ENCODE measurements around the gene NT5DC3. TPM values are rescaled to one million over a fixed set of nuclear protein-coding genes. Genes with fewer than 3 reads are reported as not detected.

Gene NT5DC3
- total and polyA plus RNA-seq, 5 donors from 2014 or later = 0.08 to 4.7 (median 0.89) TPM

GRCh38 chr12:103757248-103757647, 83.8 kb downstream of the NT5DC3 start:
- no peaks in the 10 kb centered on the region for H3K9me3 Mint-ChIP-seq
- no peaks in the 10 kb centered on the region for H3K4me1 ChIP-seq (ENCODE audit: control insufficient read depth, insufficient read depth, low read length, poor library complexity, severe bottlenecking)
- DNase-seq (no peak), ATAC-seq (ENCODE audit: low read depth in 2 of 2) (no peak)
- no peak overlapping the region for H3K4me3 Mint-ChIP-seq
- H3K36me3 ChIP-seq (ENCODE audit: control insufficient read depth, insufficient read depth, low read length) = no peaks in the 10 kb centered on the region
- H3K4me3 ChIP-seq (ENCODE audit: low read depth, low read length) = no peak overlapping the region
- no peaks in the 10 kb centered on the region for H3K36me3 Mint-ChIP-seq
- H3K9me3 ChIP-seq (ENCODE audit: control insufficient read depth in 2 of 2, low read length in 2 of 2) = no peaks in the 10 kb centered on the region
- no peak overlapping the region for H3K27ac ChIP-seq (ENCODE audit: insufficient read depth, low read length, poor library complexity, severe bottlenecking)
- H3K27ac Mint-ChIP-seq = no peak overlapping the region
- H3K27me3 Mint-ChIP-seq = no peaks in the 10 kb centered on the region
- peaks cover 0 to 3% (median 0%) of the 10 kb centered on the region in 4 donors for H3K4me1 Mint-ChIP-seq
- no peaks in the 10 kb centered on the region for H3K27me3 ChIP-seq (ENCODE audit: control insufficient read depth, insufficient read depth, low read length)

DNA sequence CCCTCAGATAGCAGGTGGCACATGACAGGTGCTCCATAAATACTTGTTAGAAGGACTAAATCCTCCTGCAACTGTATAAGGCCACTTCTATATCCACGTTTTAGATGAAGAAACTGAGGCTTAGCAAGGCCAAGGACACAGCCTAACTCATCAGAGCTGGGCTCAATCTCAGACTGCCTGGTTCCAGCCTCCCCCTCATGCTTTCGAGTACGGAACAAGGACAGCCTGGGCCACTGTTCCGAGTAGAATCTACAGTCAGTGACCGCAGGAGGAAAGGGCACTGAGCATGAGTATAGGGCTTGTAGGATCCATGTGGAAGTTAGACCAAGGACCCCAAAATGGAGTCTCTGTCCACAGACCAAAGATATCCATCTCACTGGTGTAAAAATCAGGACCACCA, 84.6 kb downstream of the NT5DC3 start:
- no peaks in the 10 kb centered on the region for H3K27me3 Mint-ChIP-seq
- Histone ChIP-seq H3K36me3 (ENCODE audit: control insufficient read depth, insufficient read depth, low read length) (no peaks in the 10 kb centered on the region), H3K27me3 (ENCODE audit: control insufficient read depth, insufficient read depth, low read length) (peaks cover 2% of the 10 kb centered on the region), H3K27ac (ENCODE audit: insufficient read depth, low read length, poor library complexity, severe bottlenecking) (no peak overlapping the region), H3K4me1 (ENCODE audit: control insufficient read depth, insufficient read depth, low read length, poor library complexity, severe bottlenecking) (no peaks in the 10 kb centered on the region), H3K4me3 (ENCODE audit: low read depth, low read length) (no peak overlapping the region), H3K9me3 (ENCODE audit: control insufficient read depth in 2 of 2, low read length in 2 of 2) (no peaks in the 10 kb centered on the region)
- no peaks in the 10 kb centered on the region for H3K36me3 Mint-ChIP-seq
- ATAC-seq (ENCODE audit: low read depth in 2 of 2) (no peak), DNase-seq (no peak)
- H3K4me3 Mint-ChIP-seq = no peak overlapping the region
- H3K27ac Mint-ChIP-seq = no peak overlapping the region
- no peaks in the 10 kb centered on the region for H3K9me3 Mint-ChIP-seq
- H3K4me1 Mint-ChIP-seq = peaks cover 0 to 3% (median 0%) of the 10 kb centered on the region in 4 donors

DNA sequence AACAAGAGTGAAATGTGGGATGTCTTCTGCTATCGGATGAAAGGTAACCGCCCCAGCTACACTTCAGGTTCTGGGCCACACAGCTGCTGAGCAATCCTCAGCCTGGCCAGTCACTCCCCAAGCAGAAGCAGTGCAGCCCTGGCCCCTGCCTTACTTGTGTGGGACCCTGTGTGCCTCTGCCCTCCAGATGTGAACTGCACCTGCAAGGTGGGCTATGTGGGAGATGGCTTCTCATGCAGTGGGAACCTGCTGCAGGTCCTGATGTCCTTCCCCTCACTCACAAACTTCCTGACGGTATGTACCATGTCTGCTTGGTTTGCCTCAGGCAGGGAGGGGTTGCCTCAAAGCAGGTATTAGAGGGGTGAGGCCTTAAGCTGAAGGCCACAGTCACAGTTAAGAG, 85.6 kb downstream of the NT5DC3 start:
- H3K27me3 ChIP-seq (ENCODE audit: control insufficient read depth, insufficient read depth, low read length) = peaks cover 2% of the 10 kb centered on the region
- DNase-seq = no peak
- no peak for ATAC-seq (ENCODE audit: low read depth in 2 of 2)
- Mint-ChIP-seq H3K27ac (no peak overlapping the region), H3K4me1 (peaks cover 0 to 3% (median 0%) of the 10 kb centered on the region in 4 donors), H3K4me3 (no peak overlapping the region), H3K9me3 (no peaks in the 10 kb centered on the region), H3K36me3 (no peaks in the 10 kb centered on the region), H3K27me3 (no peaks in the 10 kb centered on the region)
- H3K36me3 ChIP-seq (ENCODE audit: control insufficient read depth, insufficient read depth, low read length) = no peaks in the 10 kb centered on the region
- H3K9me3 ChIP-seq (ENCODE audit: control insufficient read depth in 2 of 2, low read length in 2 of 2) = no peaks in the 10 kb centered on the region
- H3K27ac ChIP-seq (ENCODE audit: insufficient read depth, low read length, poor library complexity, severe bottlenecking) = no peak overlapping the region
- no peak overlapping the region for H3K4me3 ChIP-seq (ENCODE audit: low read depth, low read length)
- H3K4me1 ChIP-seq (ENCODE audit: control insufficient read depth, insufficient read depth, low read length, poor library complexity, severe bottlenecking) = no peaks in the 10 kb centered on the region

GRCh38 chr12:103751600-103751999, 89.4 kb downstream of the NT5DC3 start:
- no peaks in the 10 kb centered on the region for H3K4me1 ChIP-seq (ENCODE audit: control insufficient read depth, insufficient read depth, low read length, poor library complexity, severe bottlenecking)
- H3K27ac Mint-ChIP-seq = no peak overlapping the region
- H3K36me3 Mint-ChIP-seq = no peaks in the 10 kb centered on the region
- H3K36me3 ChIP-seq (ENCODE audit: control insufficient read depth, insufficient read depth, low read length) = no peaks in the 10 kb centered on the region
- H3K9me3 ChIP-seq (ENCODE audit: control insufficient read depth in 2 of 2, low read length in 2 of 2) = no peaks in the 10 kb centered on the region
- H3K4me3 ChIP-seq (ENCODE audit: low read depth, low read length) = no peak overlapping the region
- DNase-seq (no peak), ATAC-seq (ENCODE audit: low read depth in 2 of 2) (no peak)
- no peaks in the 10 kb centered on the region for H3K9me3 Mint-ChIP-seq
- H3K27me3 ChIP-seq (ENCODE audit: control insufficient read depth, insufficient read depth, low read length) = peaks cover 2% of the 10 kb centered on the region
- H3K27ac ChIP-seq (ENCODE audit: insufficient read depth, low read length, poor library complexity, severe bottlenecking) = no peak overlapping the region
- H3K27me3 Mint-ChIP-seq = no peaks in the 10 kb centered on the region
- H3K4me1 Mint-ChIP-seq = no peaks in the 10 kb centered on the region
- no peak overlapping the region for H3K4me3 Mint-ChIP-seq

DNA sequence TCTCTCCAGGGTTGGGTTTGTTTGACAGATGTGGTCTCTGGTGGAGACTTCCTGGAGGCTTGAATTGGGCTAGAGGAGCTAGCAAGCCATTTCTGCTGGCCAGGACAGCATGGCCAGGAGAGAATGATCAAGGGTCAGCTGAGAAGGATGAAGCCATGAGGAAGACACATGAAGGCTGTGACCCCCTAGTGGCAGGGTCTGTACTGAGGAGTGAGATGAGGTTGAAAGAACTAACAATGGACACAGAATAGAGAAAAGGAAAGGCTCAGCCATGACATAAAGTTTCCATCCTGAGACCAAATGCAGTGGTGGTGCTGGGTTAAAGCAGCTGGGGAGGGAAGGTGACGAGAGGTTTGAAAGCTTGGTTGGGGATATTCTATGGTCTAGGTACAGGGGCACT, 89.9 kb downstream of the NT5DC3 start:
- Histone ChIP-seq H3K4me3 (ENCODE audit: low read depth, low read length) (no peak overlapping the region), H3K27ac (ENCODE audit: insufficient read depth, low read length, poor library complexity, severe bottlenecking) (no peak overlapping the region), H3K27me3 (ENCODE audit: control insufficient read depth, insufficient read depth, low read length) (peaks cover 2% of the 10 kb centered on the region), H3K36me3 (ENCODE audit: control insufficient read depth, insufficient read depth, low read length) (no peaks in the 10 kb centered on the region), H3K4me1 (ENCODE audit: control insufficient read depth, insufficient read depth, low read length, poor library complexity, severe bottlenecking) (no peaks in the 10 kb centered on the region), H3K9me3 (ENCODE audit: control insufficient read depth in 2 of 2, low read length in 2 of 2) (no peaks in the 10 kb centered on the region)
- DNase-seq (no peak), ATAC-seq (ENCODE audit: low read depth in 2 of 2) (no peak)
- Mint-ChIP-seq H3K27ac (no peak overlapping the region), H3K4me3 (no peak overlapping the region), H3K36me3 (no peaks in the 10 kb centered on the region), H3K4me1 (no peaks in the 10 kb centered on the region), H3K9me3 (no peaks in the 10 kb centered on the region), H3K27me3 (no peaks in the 10 kb centered on the region)

GRCh38 chr12:103748875-103749274, 92.2 kb downstream of the NT5DC3 start:
- DNase-seq (no peak), ATAC-seq (ENCODE audit: low read depth in 2 of 2) (no peak)
- no peak overlapping the region for H3K27ac Mint-ChIP-seq
- H3K9me3 ChIP-seq (ENCODE audit: control insufficient read depth in 2 of 2, low read length in 2 of 2) = no peaks in the 10 kb centered on the region
- no peak overlapping the region for H3K27ac ChIP-seq (ENCODE audit: insufficient read depth, low read length, poor library complexity, severe bottlenecking)
- H3K4me1 ChIP-seq (ENCODE audit: control insufficient read depth, insufficient read depth, low read length, poor library complexity, severe bottlenecking) = no peaks in the 10 kb centered on the region
- H3K36me3 ChIP-seq (ENCODE audit: control insufficient read depth, insufficient read depth, low read length) = no peaks in the 10 kb centered on the region
- H3K9me3 Mint-ChIP-seq = no peaks in the 10 kb centered on the region
- H3K36me3 Mint-ChIP-seq = no peaks in the 10 kb centered on the region
- H3K4me1 Mint-ChIP-seq = no peaks in the 10 kb centered on the region
- H3K4me3 Mint-ChIP-seq = no peak overlapping the region
- no peak overlapping the region for H3K4me3 ChIP-seq (ENCODE audit: low read depth, low read length)
- H3K27me3 Mint-ChIP-seq = no peaks in the 10 kb centered on the region
- peaks cover 2% of the 10 kb centered on the region for H3K27me3 ChIP-seq (ENCODE audit: control insufficient read depth, insufficient read depth, low read length)

DNA sequence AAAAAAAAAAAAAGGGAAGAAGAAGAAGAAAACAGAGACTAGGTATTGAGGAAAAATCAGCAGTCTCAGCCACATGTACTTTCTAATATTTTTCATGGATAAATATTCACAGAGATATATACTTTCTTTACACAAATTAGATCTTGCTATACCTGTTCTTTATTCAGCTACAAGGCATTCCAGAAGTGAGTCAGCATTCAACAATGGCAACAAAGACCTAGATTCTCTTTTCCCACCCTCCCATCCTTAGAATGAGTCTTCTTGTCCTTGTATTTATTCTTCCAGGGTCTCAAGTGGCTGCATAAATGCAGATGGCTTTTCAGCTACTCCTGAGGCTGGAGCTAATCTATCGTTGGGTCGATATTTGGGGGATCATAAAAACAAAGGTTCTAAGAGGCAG, 93.0 kb downstream of the NT5DC3 start:
- no peaks in the 10 kb centered on the region for H3K4me1 Mint-ChIP-seq
- no peak for ATAC-seq (ENCODE audit: low read depth in 2 of 2)
- DNase-seq = no peak

GRCh38 chr12:103745962-103746361, 95.1 kb downstream of the NT5DC3 start:
- Histone ChIP-seq H3K27ac (ENCODE audit: insufficient read depth, low read length, poor library complexity, severe bottlenecking) (no peak overlapping the region), H3K27me3 (ENCODE audit: control insufficient read depth, insufficient read depth, low read length) (no peaks in the 10 kb centered on the region), H3K4me1 (ENCODE audit: control insufficient read depth, insufficient read depth, low read length, poor library complexity, severe bottlenecking) (no peaks in the 10 kb centered on the region), H3K9me3 (ENCODE audit: control insufficient read depth in 2 of 2, low read length in 2 of 2) (no peaks in the 10 kb centered on the region), H3K4me3 (ENCODE audit: low read depth, low read length) (no peak overlapping the region), H3K36me3 (ENCODE audit: control insufficient read depth, insufficient read depth, low read length) (no peaks in the 10 kb centered on the region)
- no peaks in the 10 kb centered on the region for H3K9me3 Mint-ChIP-seq
- no peak for DNase-seq
- no peak overlapping the region for H3K27ac Mint-ChIP-seq
- ATAC-seq (ENCODE audit: low read depth in 2 of 2) = no peak
- H3K4me3 Mint-ChIP-seq = no peak overlapping the region
- no peaks in the 10 kb centered on the region for H3K27me3 Mint-ChIP-seq
- no peaks in the 10 kb centered on the region for H3K36me3 Mint-ChIP-seq
- no peaks in the 10 kb centered on the region for H3K4me1 Mint-ChIP-seq

More for the DNA sequence above, 93.0 kb downstream of the NT5DC3 start:
- Histone ChIP-seq H3K36me3 (ENCODE audit: control insufficient read depth, insufficient read depth, low read length) (no peaks in the 10 kb centered on the region), H3K4me3 (ENCODE audit: low read depth, low read length) (no peak overlapping the region), H3K4me1 (ENCODE audit: control insufficient read depth, insufficient read depth, low read length, poor library complexity, severe bottlenecking) (no peaks in the 10 kb centered on the region), H3K9me3 (ENCODE audit: control insufficient read depth in 2 of 2, low read length in 2 of 2) (no peaks in the 10 kb centered on the region), H3K27ac (ENCODE audit: insufficient read depth, low read length, poor library complexity, severe bottlenecking) (no peak overlapping the region), H3K27me3 (ENCODE audit: control insufficient read depth, insufficient read depth, low read length) (peaks cover 2% of the 10 kb centered on the region)
- Mint-ChIP-seq H3K27me3 (no peaks in the 10 kb centered on the region), H3K27ac (no peak overlapping the region), H3K36me3 (no peaks in the 10 kb centered on the region), H3K9me3 (no peaks in the 10 kb centered on the region), H3K4me3 (no peak overlapping the region)
